Panc1 (cell line): ENCODE data around the gene TMEM120B. TPM values are rescaled to one million over a fixed set of nuclear protein-coding genes. Genes with fewer than 3 reads are reported as not detected.

Source experiments
- ATAC-seq: fragments of 200-7000 bp; cut with Tn5 transposase; 2 replicates; pipeline ENCODE4 v1.9.1; 2020; ENCODE audit warnings: mild to moderate bottlenecking, moderate library complexity
- BruUV-seq: library from RNA; stranded (reverse); fragments of 400-500 nt; replicated peaks from 2 replicates; lab custom pipeline; 2021; lab: Mats Ljungman, UMichigan
- CTCF ChIA-PET: fragments of 300-600 bp; sonication (Branson Sonifier 250); formaldehyde crosslinking; loops from one replicate; lab custom pipeline; 2022; ENCODE audit warnings: antibody characterized with exemption; lab: Charles Lee
- POLR2A ChIA-PET: fragments of 300-600 bp; sonication (Branson Sonifier 250); formaldehyde crosslinking; loops from one replicate; lab custom pipeline; 2022; ENCODE audit warnings: antibody characterized with exemption; lab: Charles Lee
- DNase-seq: peaks from one replicate; pipeline ENCODE4 v3.0.0-alpha.2; 2010; ENCODE audit warnings: low read depth, low spot score
- H3K27ac ChIP-seq: 2 replicates; pipeline ENCODE4 v1.5.1; 2011; ENCODE audit warnings: mild to moderate bottlenecking, low read length, inconsistent platforms
- H3K27me3 ChIP-seq: fragments of 200-500 bp; sonication (Bioruptor generic); 2 replicates; pipeline ENCODE4 v1.6.0; 2014; ENCODE audit warnings: low read length, inconsistent platforms; ENCODE audit not compliant: control insufficient read depth, insufficient read depth
- H3K36me3 ChIP-seq: fragments of 200-500 bp; sonication (Bioruptor generic); 2 replicates; pipeline ENCODE4 v1.5.1; 2014; ENCODE audit warnings: inconsistent platforms, mild to moderate bottlenecking, low read length, moderate library complexity; ENCODE audit not compliant: control insufficient read depth, insufficient read depth
- H3K4me1 ChIP-seq: 2 replicates; pipeline ENCODE4 v1.5.1; 2011; ENCODE audit warnings: inconsistent platforms, mild to moderate bottlenecking, low read length, moderate library complexity; ENCODE audit not compliant: control insufficient read depth, insufficient read depth
- H3K4me3 ChIP-seq, 2 experiments: 2 replicates each; pipeline ENCODE4 v1.5.1; 2011 to 2012; ENCODE audit warnings: low read depth in 2 of 2, low read length in 2 of 2, mild to moderate bottlenecking in 2 of 2, inconsistent platforms in 1 of 2, moderate library complexity in 1 of 2
- H3K9me3 ChIP-seq: fragments of 200-500 bp; sonication (Bioruptor generic); 2 replicates; pipeline ENCODE4 v1.5.1; 2014; ENCODE audit warnings: low read depth, mild to moderate bottlenecking, inconsistent platforms, low read length, moderate library complexity; ENCODE audit not compliant: control insufficient read depth, insufficient read depth
- CTCF ChIP-seq: fragments of 450-650 bp; IDR thresholded peaks from 2 replicates; pipeline ENCODE4 v1.5.1; 2017; ENCODE audit warnings: mild to moderate bottlenecking
- POLR2AphosphoS5 ChIP-seq: IDR thresholded peaks from 2 replicates; pipeline ENCODE4 v1.6.1; 2012; ENCODE audit warnings: mild to moderate bottlenecking, low read depth, low read length, moderate library complexity
- REST ChIP-seq, 2 experiments: IDR thresholded peaks; 2 replicates each; pipeline ENCODE4 v1.6.1; 2011 to 2012; ENCODE audit warnings: low read depth in 2 of 2, control low read depth in 1 of 2, low read length in 1 of 2, mild to moderate bottlenecking in 1 of 2, moderate library complexity in 1 of 2; ENCODE audit not compliant: insufficient read depth in 1 of 2
- SIN3A ChIP-seq: IDR thresholded peaks from 2 replicates; pipeline ENCODE4 v1.6.1; 2012; ENCODE audit warnings: low read depth, mild to moderate bottlenecking, low read length, moderate library complexity, borderline replicate concordance; ENCODE audit not compliant: insufficient read depth
- TCF7L2 ChIP-seq: IDR thresholded peaks from 2 replicates; pipeline ENCODE4 v1.6.1; 2011; ENCODE audit warnings: mild to moderate bottlenecking, low read depth, low read length, inconsistent platforms
- in situ Hi-C: cut with HindIII; loops from 2 replicates; pipeline ENCODE4 v1.10.0; 2016; ENCODE audit warnings: low sequenced_read_pairs, low pct_unique_long_range_greater_than_20kb
- intact Hi-C: fragments of 100-400 bp; cut with micrococcal nuclease; formaldehyde crosslinking; loops from one replicate; pipeline ENCODE4 v1.10.0; 2022; ENCODE audit not compliant: unreplicated experiment
- total RNA-seq: library from RNA; stranded (reverse); gene quantifications from one replicate; pipeline ENCODE4 v1.2.1, GENCODE V29; 2021; ENCODE audit not compliant: unreplicated experiment

The TMEM120B gene
- total RNA-seq, 1 experiment from 2014 or later: 22.3 TPM

GRCh38 chr12:121826318-121827150, 114.0 kb downstream of the TMEM120B start:
- no peak overlapping the region for H3K27ac ChIP-seq
- POLR2A ChIA-PET: interaction anchor here (0.6 to 1.4 kb wide), 2 partner anchors 10 to 148 kb away, joined by 4 to 5 read pairs; no protein-coding TSS in a partner anchor
- CTCF ChIA-PET: interaction anchor here (0.6 to 1.7 kb wide), 4 partner anchors 32 to 166 kb away, joined by 3 to 13 read pairs (median 7); partner anchors contain the start of genes PSMD9 and RHOF
- H3K27me3 ChIP-seq: no peaks in the 10 kb centered on the region
- no peak for ATAC-seq
- H3K4me3 ChIP-seq: no peak overlapping the region
- no peaks in the 10 kb centered on the region for H3K4me1 ChIP-seq
- peaks cover 3% of the 10 kb centered on the region for H3K36me3 ChIP-seq
- intact Hi-C loops: no loop called here
- DNase-seq: no peak
- no peak for TF ChIP-seq POLR2AphosphoS5
- no peak for TF ChIP-seq CTCF
- TF ChIP-seq SIN3A: no peak
- TF ChIP-seq TCF7L2: no peak
- TF ChIP-seq REST (IDR thresholded peaks at IDR 0.05; ENCODE audit: insufficient read depth in 1 of 2, low read depth in 2 of 2, low read length in 1 of 2): no peak
- H3K9me3 ChIP-seq: no peaks in the 10 kb centered on the region
- in situ Hi-C loops: no loop called here
- no TSS peak for BruUV-seq

- H3K36me3 ChIP-seq: peaks cover 3% of the 10 kb centered on the region
- no peak for DNase-seq
- H3K4me3 ChIP-seq: no peak overlapping the region
- ChIA-PET CTCF (interaction anchor here (1.7 kb wide), 1 partner anchor 33 kb away, joined by 9 read pairs; the partner anchor contains the start of gene RHOF), POLR2A (interaction anchor here (0.6 to 1.4 kb wide), 2 partner anchors 9 to 156 kb away, joined by 4 to 6 read pairs; no protein-coding TSS in a partner anchor)
- in situ Hi-C loops: no loop called here
- no peak overlapping the region for H3K27ac ChIP-seq
- peak; percentile 29; the same call in 1 of the 2 replicates for ATAC-seq
- no peaks in the 10 kb centered on the region for H3K27me3 ChIP-seq
- no peaks in the 10 kb centered on the region for H3K4me1 ChIP-seq
- intact Hi-C loops: no loop called here
- no TSS peak for BruUV-seq
- no peaks in the 10 kb centered on the region for H3K9me3 ChIP-seq
- TF ChIP-seq CTCF (no peak; the same call in 1 of the 2 replicates), REST (IDR thresholded peaks at IDR 0.05; ENCODE audit: insufficient read depth in 1 of 2, low read depth in 2 of 2, low read length in 1 of 2) (no peak), TCF7L2 (no peak), SIN3A (no peak), POLR2AphosphoS5 (no peak)
These were observed 115.0 kb downstream of the TMEM120B start for GRCh38 chr12:121827351-121828099.
